Sigmoid colon (tissue), 4 donors: Measurements from ENCODE around the gene PFKL.

Source experiments
- EP300 ChIP-seq, 4 donors: sonication (generic); formaldehyde crosslinking; IDR thresholded peaks; one replicate each; pipeline ENCODE4 v1.6.1; 2017; ENCODE audit warnings: antibody characterized with exemption in 4 of 4
- POLR2AphosphoS5 ChIP-seq, 4 donors: sonication (generic); formaldehyde crosslinking; IDR thresholded peaks; one replicate each; pipeline ENCODE4 v1.6.1; 2017; ENCODE audit warnings: antibody characterized with exemption in 4 of 4

DNA sequence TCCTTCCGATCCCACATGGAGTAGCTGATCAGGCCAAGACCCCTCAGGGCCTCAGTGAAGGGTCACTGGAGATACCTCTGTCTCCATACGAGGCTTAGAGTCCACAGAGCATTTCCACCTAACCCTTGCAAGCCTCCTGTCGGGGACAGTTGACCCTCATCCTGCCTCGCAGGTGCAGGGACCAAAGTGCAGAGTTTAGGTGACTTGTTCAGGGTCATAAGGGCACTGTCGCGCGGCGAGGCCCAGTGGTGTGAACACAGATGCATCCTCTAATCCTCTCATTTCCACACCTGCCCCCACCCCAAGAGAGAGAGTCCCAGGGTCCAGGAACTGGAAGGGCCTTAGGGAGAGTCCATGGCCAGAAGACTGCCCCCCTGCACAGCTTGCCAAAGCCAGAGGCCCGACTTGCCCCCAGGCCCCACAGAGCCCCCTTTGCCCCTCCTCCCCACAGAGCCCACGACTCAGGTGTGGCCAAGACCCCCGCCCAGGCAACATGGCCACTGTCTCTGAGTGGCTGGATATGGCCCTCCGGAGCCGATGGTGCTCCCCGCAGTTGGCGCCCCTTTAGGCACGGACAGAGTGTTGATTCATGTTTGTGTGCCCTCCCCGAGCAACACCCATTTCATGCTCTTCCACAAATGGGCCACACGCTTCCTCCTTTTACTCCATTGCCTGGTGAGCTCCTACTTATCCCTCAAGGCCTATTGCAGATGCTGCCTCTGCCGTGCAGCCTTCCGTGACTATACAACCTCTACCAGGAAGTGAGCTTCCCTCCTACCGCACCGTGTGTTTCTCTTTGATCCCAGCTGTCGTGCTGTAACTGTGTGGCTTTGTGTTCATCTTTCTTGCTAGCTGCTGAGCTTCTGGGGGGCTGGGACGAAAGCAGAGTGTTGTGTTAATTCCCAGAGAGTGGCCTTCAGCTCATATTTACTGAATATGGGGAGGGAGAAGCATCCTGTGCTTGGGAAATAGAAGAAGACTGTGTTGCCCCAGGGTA lies 55.2 kb downstream of the PFKL start:
- TF ChIP-seq POLR2AphosphoS5 (IDR thresholded peaks at IDR 0.05) (no peak), EP300 (IDR thresholded peaks at IDR 0.05) (no peak)
